ENCODE results near the gene FAAP20.

The FAAP20 gene

GRCh38 chr1:2193514-2194281, 874 bp downstream of the FAAP20 start:
- peaks cover 0 to 3% (median 1%) of the 10 kb centered on the region in 4 experiments for H3K36me3 ChIP-seq (ENCODE audit: control insufficient read depth in 4 of 4, insufficient read depth in 4 of 4, low read length in 3 of 4)
- H3K4me3 ChIP-seq (ENCODE audit: control insufficient read depth in 1 of 7, extremely low read depth in 1 of 7, insufficient read depth in 4 of 7, low read depth in 2 of 7, low read length in 6 of 7): peak overlapping the region in 4 of 7 experiments; percentile 42 to 83 (median 60)
- WGBS (ENCODE audit: insufficient coverage): 90% methylated on average over 31 of the region's 44 CpGs
- H3K27ac ChIP-seq (ENCODE audit: insufficient read depth in 1 of 2, low read depth in 1 of 2, low read length in 2 of 2, poor library complexity in 1 of 2, severe bottlenecking in 2 of 2): peak overlapping the region in 1 of 2 experiments; percentile 68
- peaks cover 0 to 33% (median 32%) of the 10 kb centered on the region in 4 experiments for H3K4me1 ChIP-seq (ENCODE audit: control extremely low read depth in 1 of 4, control insufficient read depth in 4 of 4, insufficient read depth in 4 of 4, low read length in 3 of 4)
- no peak for DNase-seq
- no peaks in the 10 kb centered on the region for H3K27me3 ChIP-seq (replicated peaks in 2 of 5; ENCODE audit: control insufficient read depth in 4 of 5, insufficient read depth in 5 of 5, low read length in 4 of 5)
- no peaks in the 10 kb centered on the region for H3K9me3 ChIP-seq (ENCODE audit: control extremely low read depth in 1 of 5, control insufficient read depth in 4 of 5, insufficient read depth in 2 of 5, low read depth in 1 of 5, low read length in 4 of 5)
- ChIA-PET CTCF (interaction anchor here (0.8 to 6.3 kb wide), 3 partner anchors 62 to 189 kb away, joined by 3 to 38 read pairs (median 4); no protein-coding TSS in a partner anchor), POLR2A (no interaction called here)

GRCh38 chr1:2192031-2192995, 2.3 kb downstream of the FAAP20 start:
- Histone ChIP-seq H3K27me3 (replicated peaks in 2 of 5; ENCODE audit: control insufficient read depth in 4 of 5, insufficient read depth in 5 of 5, low read length in 4 of 5) (no peaks in the 10 kb centered on the region), H3K27ac (ENCODE audit: insufficient read depth in 1 of 2, low read depth in 1 of 2, low read length in 2 of 2, poor library complexity in 1 of 2, severe bottlenecking in 2 of 2) (no peak overlapping the region), H3K9me3 (ENCODE audit: control extremely low read depth in 1 of 5, control insufficient read depth in 4 of 5, insufficient read depth in 2 of 5, low read depth in 1 of 5, low read length in 4 of 5) (no peaks in the 10 kb centered on the region), H3K4me1 (ENCODE audit: control extremely low read depth in 1 of 4, control insufficient read depth in 4 of 4, insufficient read depth in 4 of 4, low read length in 3 of 4) (peaks cover 0 to 30% (median 28%) of the 10 kb centered on the region in 4 experiments), H3K36me3 (ENCODE audit: control insufficient read depth in 4 of 4, insufficient read depth in 4 of 4, low read length in 3 of 4) (peaks cover 0 to 7% (median 1%) of the 10 kb centered on the region in 4 experiments), H3K4me3 (ENCODE audit: control insufficient read depth in 1 of 7, extremely low read depth in 1 of 7, insufficient read depth in 4 of 7, low read depth in 2 of 7, low read length in 6 of 7) (no peak overlapping the region)
- ChIA-PET CTCF (interaction anchor here (2.4 to 6.3 kb wide), 2 partner anchors 18 to 190 kb away, joined by 7 to 38 read pairs; no protein-coding TSS in a partner anchor), POLR2A (no interaction called here)
- 94% methylated on average over 27 of the region's 30 CpGs for WGBS (ENCODE audit: insufficient coverage)
- no peak for DNase-seq

GRCh38 chr1:2190491-2190976, 4.0 kb downstream of the FAAP20 start:
- CTCF ChIA-PET: interaction anchor here (2.4 to 6.3 kb wide), 2 partner anchors 16 to 192 kb away, joined by 7 to 38 read pairs; no protein-coding TSS in a partner anchor
- WGBS (ENCODE audit: insufficient coverage): 97% methylated on average over 16 of the region's 19 CpGs
- no peak for DNase-seq
- Histone ChIP-seq H3K4me1 (ENCODE audit: control extremely low read depth in 1 of 4, control insufficient read depth in 4 of 4, insufficient read depth in 4 of 4, low read length in 3 of 4) (peaks cover 0 to 27% (median 22%) of the 10 kb centered on the region in 4 experiments), H3K27me3 (replicated peaks in 2 of 5; ENCODE audit: control insufficient read depth in 4 of 5, insufficient read depth in 5 of 5, low read length in 4 of 5) (no peaks in the 10 kb centered on the region), H3K36me3 (ENCODE audit: control insufficient read depth in 4 of 4, insufficient read depth in 4 of 4, low read length in 3 of 4) (peaks cover 0 to 17% (median 4%) of the 10 kb centered on the region in 4 experiments), H3K9me3 (ENCODE audit: control extremely low read depth in 1 of 5, control insufficient read depth in 4 of 5, insufficient read depth in 2 of 5, low read depth in 1 of 5, low read length in 4 of 5) (no peaks in the 10 kb centered on the region), H3K27ac (ENCODE audit: insufficient read depth in 1 of 2, low read depth in 1 of 2, low read length in 2 of 2, poor library complexity in 1 of 2, severe bottlenecking in 2 of 2) (peak overlapping the region in 1 of 2 experiments; percentile 43), H3K4me3 (ENCODE audit: control insufficient read depth in 1 of 7, extremely low read depth in 1 of 7, insufficient read depth in 4 of 7, low read depth in 2 of 7, low read length in 6 of 7) (no peak overlapping the region)
- POLR2A ChIA-PET: interaction anchor here (0.6 to 0.9 kb wide), 2 partner anchors 8 to 44 kb away, joined by 3 read pairs; no protein-coding TSS in a partner anchor

GRCh38 chr1:2189459-2190425, 4.8 kb downstream of the FAAP20 start:
- 37% methylated on average over 65 of the region's 65 CpGs for WGBS (ENCODE audit: insufficient coverage)
- CTCF ChIA-PET: interaction anchor here (0.6 to 6.3 kb wide), 4 partner anchors 17 to 193 kb away, joined by 3 to 38 read pairs (median 4); no protein-coding TSS in a partner anchor
- DNase-seq: peak; percentile 78 to 91 (median 89)
- Histone ChIP-seq H3K4me1 (ENCODE audit: control extremely low read depth in 1 of 4, control insufficient read depth in 4 of 4, insufficient read depth in 4 of 4, low read length in 3 of 4) (peaks cover 0 to 23% (median 17%) of the 10 kb centered on the region in 4 experiments), H3K27ac (ENCODE audit: insufficient read depth in 1 of 2, low read depth in 1 of 2, low read length in 2 of 2, poor library complexity in 1 of 2, severe bottlenecking in 2 of 2) (peak overlapping the region in 1 of 2 experiments; percentile 68), H3K4me3 (ENCODE audit: control insufficient read depth in 1 of 7, extremely low read depth in 1 of 7, insufficient read depth in 4 of 7, low read depth in 2 of 7, low read length in 6 of 7) (peak overlapping the region in 6 of 7 experiments; percentile 19 to 81 (median 64)), H3K27me3 (replicated peaks in 2 of 5; ENCODE audit: control insufficient read depth in 4 of 5, insufficient read depth in 5 of 5, low read length in 4 of 5) (no peaks in the 10 kb centered on the region), H3K36me3 (ENCODE audit: control insufficient read depth in 4 of 4, insufficient read depth in 4 of 4, low read length in 3 of 4) (peaks cover 0 to 25% (median 4%) of the 10 kb centered on the region in 4 experiments), H3K9me3 (ENCODE audit: control extremely low read depth in 1 of 5, control insufficient read depth in 4 of 5, insufficient read depth in 2 of 5, low read depth in 1 of 5, low read length in 4 of 5) (no peaks in the 10 kb centered on the region)
- POLR2A ChIA-PET: interaction anchor here (0.6 to 0.9 kb wide), 2 partner anchors 9 to 111 kb away, joined by 3 read pairs; no protein-coding TSS in a partner anchor

GRCh38 chr1:2188336-2188735, 6.2 kb downstream of the FAAP20 start:
- Histone ChIP-seq H3K4me3 (ENCODE audit: control insufficient read depth in 1 of 7, extremely low read depth in 1 of 7, insufficient read depth in 4 of 7, low read depth in 2 of 7, low read length in 6 of 7) (no peak overlapping the region), H3K27ac (ENCODE audit: insufficient read depth in 1 of 2, low read depth in 1 of 2, low read length in 2 of 2, poor library complexity in 1 of 2, severe bottlenecking in 2 of 2) (no peak overlapping the region), H3K27me3 (replicated peaks in 2 of 5; ENCODE audit: control insufficient read depth in 4 of 5, insufficient read depth in 5 of 5, low read length in 4 of 5) (no peaks in the 10 kb centered on the region), H3K9me3 (ENCODE audit: control extremely low read depth in 1 of 5, control insufficient read depth in 4 of 5, insufficient read depth in 2 of 5, low read depth in 1 of 5, low read length in 4 of 5) (no peaks in the 10 kb centered on the region), H3K4me1 (ENCODE audit: control extremely low read depth in 1 of 4, control insufficient read depth in 4 of 4, insufficient read depth in 4 of 4, low read length in 3 of 4) (peaks cover 0 to 16% (median 11%) of the 10 kb centered on the region in 4 experiments), H3K36me3 (ENCODE audit: control insufficient read depth in 4 of 4, insufficient read depth in 4 of 4, low read length in 3 of 4) (peaks cover 0 to 32% (median 6%) of the 10 kb centered on the region in 4 experiments)
- 98% methylated on average over 16 of the region's 16 CpGs for WGBS (ENCODE audit: insufficient coverage)
- POLR2A ChIA-PET: no interaction called here
- DNase-seq: no peak
- CTCF ChIA-PET: interaction anchor here (0.8 to 6.3 kb wide), 4 partner anchors 14 to 194 kb away, joined by 3 to 38 read pairs (median 3); no protein-coding TSS in a partner anchor

GRCh38 chr1:2187619-2188018, 7.0 kb downstream of the FAAP20 start:
- Histone ChIP-seq H3K4me1 (ENCODE audit: control extremely low read depth in 1 of 4, control insufficient read depth in 4 of 4, insufficient read depth in 4 of 4, low read length in 3 of 4) (peaks cover 0 to 14% (median 10%) of the 10 kb centered on the region in 4 experiments), H3K36me3 (ENCODE audit: control insufficient read depth in 4 of 4, insufficient read depth in 4 of 4, low read length in 3 of 4) (peaks cover 0 to 32% (median 4%) of the 10 kb centered on the region in 4 experiments), H3K27me3 (replicated peaks in 2 of 5; ENCODE audit: control insufficient read depth in 4 of 5, insufficient read depth in 5 of 5, low read length in 4 of 5) (no peaks in the 10 kb centered on the region), H3K27ac (ENCODE audit: insufficient read depth in 1 of 2, low read depth in 1 of 2, low read length in 2 of 2, poor library complexity in 1 of 2, severe bottlenecking in 2 of 2) (no peak overlapping the region), H3K9me3 (ENCODE audit: control extremely low read depth in 1 of 5, control insufficient read depth in 4 of 5, insufficient read depth in 2 of 5, low read depth in 1 of 5, low read length in 4 of 5) (no peaks in the 10 kb centered on the region), H3K4me3 (ENCODE audit: control insufficient read depth in 1 of 7, extremely low read depth in 1 of 7, insufficient read depth in 4 of 7, low read depth in 2 of 7, low read length in 6 of 7) (no peak overlapping the region)
- POLR2A ChIA-PET: no interaction called here
- CTCF ChIA-PET: interaction anchor here (1.0 to 1.1 kb wide), 2 partner anchors 13 to 128 kb away, joined by 3 read pairs; no protein-coding TSS in a partner anchor
- 96% methylated on average over 13 of the region's 13 CpGs for WGBS (ENCODE audit: insufficient coverage)
- no peak for DNase-seq
